ENCODE results near the gene NCAN. TPM values are rescaled to one million over a fixed set of nuclear protein-coding genes. Genes with fewer than 3 reads are reported as not detected.

NCAN gene
- total RNA-seq, 1 experiment from 2014 or later: not detected

- BruUV-seq (replicated peaks): no TSS peak
- DNase-seq: no peak
- intact Hi-C loops (cut with micrococcal nuclease; ENCODE audit: unreplicated experiment): no loop called here
- Histone ChIP-seq H3K9me3 (no peaks in the 10 kb centered on the region), H3K4me1 (no peaks in the 10 kb centered on the region), H3K4me3 (ENCODE audit: low read depth, low read length) (no peak overlapping the region), H3K36me3 (ENCODE audit: control insufficient read depth, insufficient read depth, low read length) (no peaks in the 10 kb centered on the region; the same call in 1 of the 2 replicates), H3K27me3 (replicated peaks; ENCODE audit: control insufficient read depth, insufficient read depth, low read length) (no peaks in the 10 kb centered on the region)
- POLR2A ChIA-PET: interaction anchor here (0.5 kb wide), 1 partner anchor 123 kb away, joined by 4 read pairs; no protein-coding TSS in a partner anchor
- no peak for TF ChIP-seq CTCF (IDR thresholded peaks at IDR 0.05; ENCODE audit: insufficient read depth in 1 of 2, low read depth in 1 of 2, low read length in 1 of 2, severe bottlenecking in 1 of 2, unreplicated experiment in 1 of 2)
- H3K27ac Mint-ChIP-seq (ENCODE audit: unreplicated experiment): no peak overlapping the region
- no peaks in the 10 kb centered on the region for H3K9me3 Mint-ChIP-seq (ENCODE audit: unreplicated experiment)
- peaks cover 7% of the 10 kb centered on the region for H3K4me1 Mint-ChIP-seq (ENCODE audit: low read depth, unreplicated experiment)
- no peak overlapping the region for H3K4me3 Mint-ChIP-seq (ENCODE audit: unreplicated experiment)
- peaks cover 27% of the 10 kb centered on the region for H3K36me3 Mint-ChIP-seq (ENCODE audit: insufficient read depth, unreplicated experiment)
- no peaks in the 10 kb centered on the region for H3K27me3 Mint-ChIP-seq (ENCODE audit: insufficient read depth, unreplicated experiment)
- CTCF ChIA-PET: no interaction called here
Measured at GRCh38 chr19:19176950-19177349, 34.8 kb upstream of the NCAN start.

GRCh38 chr19:19179548-19180441 lies 32.0 kb upstream of the NCAN start:
- Histone ChIP-seq H3K27me3 (replicated peaks; ENCODE audit: control insufficient read depth, insufficient read depth, low read length) (no peaks in the 10 kb centered on the region), H3K4me1 (no peaks in the 10 kb centered on the region), H3K36me3 (ENCODE audit: control insufficient read depth, insufficient read depth, low read length) (no peaks in the 10 kb centered on the region; the same call in 1 of the 2 replicates), H3K9me3 (no peaks in the 10 kb centered on the region), H3K4me3 (ENCODE audit: low read depth, low read length) (no peak overlapping the region)
- DNase-seq: no peak
- no peak for TF ChIP-seq CTCF (IDR thresholded peaks at IDR 0.05; ENCODE audit: insufficient read depth in 1 of 2, low read depth in 1 of 2, low read length in 1 of 2, severe bottlenecking in 1 of 2, unreplicated experiment in 1 of 2)
- Mint-ChIP-seq H3K4me3 (ENCODE audit: unreplicated experiment) (no peak overlapping the region), H3K27ac (ENCODE audit: unreplicated experiment) (no peak overlapping the region), H3K27me3 (ENCODE audit: insufficient read depth, unreplicated experiment) (no peaks in the 10 kb centered on the region), H3K9me3 (ENCODE audit: unreplicated experiment) (no peaks in the 10 kb centered on the region), H3K36me3 (ENCODE audit: insufficient read depth, unreplicated experiment) (peaks cover 30% of the 10 kb centered on the region), H3K4me1 (ENCODE audit: low read depth, unreplicated experiment) (no peaks in the 10 kb centered on the region)
- ChIA-PET CTCF (no interaction called here), POLR2A (no interaction called here)
- intact Hi-C loops (cut with micrococcal nuclease; ENCODE audit: unreplicated experiment): no loop called here
- TSS peak; percentile 16 for BruUV-seq (replicated peaks)

GRCh38 chr19:19181488-19181998 lies 30.2 kb upstream of the NCAN start:
- CTCF ChIA-PET: interaction anchor here (0.6 kb wide), 1 partner anchor 38 kb away, joined by 3 read pairs; no protein-coding TSS in a partner anchor
- DNase-seq: no peak

More at GRCh38 chr19:19181488-19181998, 30.2 kb upstream of the NCAN start:
- Mint-ChIP-seq H3K9me3 (ENCODE audit: unreplicated experiment) (no peaks in the 10 kb centered on the region), H3K27ac (ENCODE audit: unreplicated experiment) (no peak overlapping the region), H3K36me3 (ENCODE audit: insufficient read depth, unreplicated experiment) (peaks cover 38% of the 10 kb centered on the region), H3K4me3 (ENCODE audit: unreplicated experiment) (no peak overlapping the region), H3K4me1 (ENCODE audit: low read depth, unreplicated experiment) (no peaks in the 10 kb centered on the region), H3K27me3 (ENCODE audit: insufficient read depth, unreplicated experiment) (no peaks in the 10 kb centered on the region)
- H3K9me3 ChIP-seq: no peaks in the 10 kb centered on the region
- H3K27me3 ChIP-seq (replicated peaks; ENCODE audit: control insufficient read depth, insufficient read depth, low read length): no peaks in the 10 kb centered on the region
- no peaks in the 10 kb centered on the region for H3K4me1 ChIP-seq
- H3K36me3 ChIP-seq (ENCODE audit: control insufficient read depth, insufficient read depth, low read length): no peaks in the 10 kb centered on the region; the same call in 1 of the 2 replicates
- POLR2A ChIA-PET: no interaction called here
- no TSS peak for BruUV-seq (replicated peaks)
- intact Hi-C loops (cut with micrococcal nuclease; ENCODE audit: unreplicated experiment): no loop called here
- no peak overlapping the region for H3K4me3 ChIP-seq (ENCODE audit: low read depth, low read length)
- no peak for TF ChIP-seq CTCF (IDR thresholded peaks at IDR 0.05; ENCODE audit: insufficient read depth in 1 of 2, low read depth in 1 of 2, low read length in 1 of 2, severe bottlenecking in 1 of 2, unreplicated experiment in 1 of 2)
